ENCODE data around the gene CAPN2.

- TF ChIP-seq CTCF (IDR thresholded peaks at IDR 0.05) (no peak), POLR2A (IDR thresholded peaks at IDR 0.05) (no peak), POLR2AphosphoS5 (IDR thresholded peaks at IDR 0.05) (no peak)
Observed at GRCh38 chr1:223742856-223743517, 30.6 kb downstream of the CAPN2 start.

Data from prostate gland (tissue), 2 donors.